Ovary (tissue), 3 donors: ENCODE data around the gene VPS54.

Experiments
- EP300 ChIP-seq: sonication (generic); formaldehyde crosslinking; IDR thresholded peaks from one replicate; pipeline ENCODE4 v1.6.1; 2017; ENCODE audit warnings: antibody characterized with exemption
- POLR2A ChIP-seq: fragments of 450-650 bp; IDR thresholded peaks from one replicate; pipeline ENCODE4 v1.6.1; 2017; ENCODE audit warnings: antibody characterized with exemption, mild to moderate bottlenecking, moderate library complexity
- TF ChIP-seq, protein P1 (sequence below), 3 donors: fragments of 450-650 bp in 2 of 3; fragments of 200-600 bp in 1 of 3; IDR thresholded peaks; one replicate each; pipeline versions ENCODE4 v1.5.1 to v1.8.0; 2016 to 2022; ENCODE audit warnings: antibody characterized with exemption in 3 of 3, mild to moderate bottlenecking in 1 of 3
- donor health status: DM: no; HTN: no; CAD: no.

GRCh38 chr2:63846487-63846886, 172.7 kb downstream of the VPS54 start:
- TF ChIP-seq POLR2A: no peak
- TF ChIP-seq, protein P1, sequence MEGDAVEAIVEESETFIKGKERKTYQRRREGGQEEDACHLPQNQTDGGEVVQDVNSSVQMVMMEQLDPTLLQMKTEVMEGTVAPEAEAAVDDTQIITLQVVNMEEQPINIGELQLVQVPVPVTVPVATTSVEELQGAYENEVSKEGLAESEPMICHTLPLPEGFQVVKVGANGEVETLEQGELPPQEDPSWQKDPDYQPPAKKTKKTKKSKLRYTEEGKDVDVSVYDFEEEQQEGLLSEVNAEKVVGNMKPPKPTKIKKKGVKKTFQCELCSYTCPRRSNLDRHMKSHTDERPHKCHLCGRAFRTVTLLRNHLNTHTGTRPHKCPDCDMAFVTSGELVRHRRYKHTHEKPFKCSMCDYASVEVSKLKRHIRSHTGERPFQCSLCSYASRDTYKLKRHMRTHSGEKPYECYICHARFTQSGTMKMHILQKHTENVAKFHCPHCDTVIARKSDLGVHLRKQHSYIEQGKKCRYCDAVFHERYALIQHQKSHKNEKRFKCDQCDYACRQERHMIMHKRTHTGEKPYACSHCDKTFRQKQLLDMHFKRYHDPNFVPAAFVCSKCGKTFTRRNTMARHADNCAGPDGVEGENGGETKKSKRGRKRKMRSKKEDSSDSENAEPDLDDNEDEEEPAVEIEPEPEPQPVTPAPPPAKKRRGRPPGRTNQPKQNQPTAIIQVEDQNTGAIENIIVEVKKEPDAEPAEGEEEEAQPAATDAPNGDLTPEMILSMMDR (IDR thresholded peaks at IDR 0.05): no peak
- no peak for TF ChIP-seq EP300
